ENCODE results near the gene TBCD.

Gene TBCD

GRCh38 chr17:82756166-82756565, 4.3 kb downstream of the TBCD start:
- ChIA-PET POLR2A (interaction anchor here (0.6 kb wide), 1 partner anchor 248 kb away, joined by 6 read pairs; no protein-coding TSS in a partner anchor), CTCF (interaction anchor here (0.9 to 2.5 kb wide), 4 partner anchors 10 to 403 kb away, joined by 3 to 16 read pairs (median 10); no protein-coding TSS in a partner anchor)
- Histone ChIP-seq H3K36me3 (ENCODE audit: control insufficient read depth in 2 of 2, insufficient read depth in 1 of 2, low read length in 2 of 2) (peaks cover 11 to 28% of the 10 kb centered on the region in 2 experiments), H3K4me3 (ENCODE audit: low read depth, low read length) (no peak overlapping the region), H3K4me1 (ENCODE audit: control insufficient read depth, insufficient read depth, low read length) (peaks cover 8% of the 10 kb centered on the region), H3K9me3 (ENCODE audit: control insufficient read depth, insufficient read depth, low read depth, low read length) (no peaks in the 10 kb centered on the region), H3K27ac (ENCODE audit: extremely low read depth, low read depth, low read length) (no peak overlapping the region)
- TF ChIP-seq REPIN1 (tag by site-specific recombination; IDR thresholded peaks at IDR 0.05; ENCODE audit: low read depth) (no peak), ZNF629 (tag by site-specific recombination; IDR thresholded peaks at IDR 0.05) (no peak), ZNF292 (tag by site-specific recombination; IDR thresholded peaks at IDR 0.05; ENCODE audit: borderline replicate concordance, low read depth) (no peak), ZSCAN5A (tag by site-specific recombination; IDR thresholded peaks at IDR 0.05) (no peak), ZNF837 (tag by site-specific recombination; IDR thresholded peaks at IDR 0.05) (no peak), PRDM4 (tag by site-specific recombination; IDR thresholded peaks at IDR 0.05) (no peak), ZBTB20 (tag by site-specific recombination; IDR thresholded peaks at IDR 0.05) (no peak), GLIS2 (tag by site-specific recombination; IDR thresholded peaks at IDR 0.05) (no peak), ZNF488 (tag by site-specific recombination; IDR thresholded peaks at IDR 0.05) (no peak), ZNF10 (tag by site-specific recombination; IDR thresholded peaks at IDR 0.05) (no peak), ZNF518A (tag by site-specific recombination; conservative IDR thresholded peaks at IDR 0.05; ENCODE audit: low read depth) (no peak), HOXD13 (CRISPR knock-in tag; IDR thresholded peaks at IDR 0.05; ENCODE audit: borderline replicate concordance) (no peak), ZNF112 (tag by site-specific recombination; IDR thresholded peaks at IDR 0.05) (no peak), ZNF529 (tag by site-specific recombination; IDR thresholded peaks at IDR 0.05; ENCODE audit: insufficient replicate concordance) (no peak), ZFP37 (tag by site-specific recombination; IDR thresholded peaks at IDR 0.05) (no peak), KLF16 (tag by site-specific recombination; IDR thresholded peaks at IDR 0.05) (no peak)

Measured in HEK293 (cell line).